Left ventricle myocardium inferior (tissue), 1 donor: ENCODE data around the gene CCDC30. TPM values are rescaled to one million over a fixed set of nuclear protein-coding genes. Genes with fewer than 3 reads are reported as not detected.
"Not testable (repeated sequence)": the region's sequence is repeated elsewhere in the genome, so short reads cannot be mapped to it uniquely, and the experiment has no call there.

Source experiments
- DNase-seq: peaks from one replicate; pipeline ENCODE4 v3.0.0-alpha.2; 2020
- H3K27ac ChIP-seq: fragments of 200-600 bp; replicated peaks from 2 replicates; pipeline ENCODE4 v1.8.0; 2021
- H3K27me3 ChIP-seq: fragments of 200-600 bp; 2 replicates; pipeline ENCODE4 v1.8.0; 2021; ENCODE audit warnings: low read depth
- H3K36me3 ChIP-seq: fragments of 200-600 bp; 2 replicates; pipeline ENCODE4 v1.8.0; 2021
- H3K4me1 ChIP-seq: fragments of 200-600 bp; 2 replicates; pipeline ENCODE4 v1.8.0; 2021
- H3K4me3 ChIP-seq: fragments of 200-600 bp; 2 replicates; pipeline ENCODE4 v1.8.0; 2021; ENCODE audit warnings: mild to moderate bottlenecking, moderate library complexity
- H3K9me3 ChIP-seq: fragments of 200-600 bp; replicated peaks from 2 replicates; pipeline ENCODE4 v1.8.0; 2021
- intact Hi-C: fragments of 100-400 bp; cut with micrococcal nuclease; formaldehyde crosslinking; loops from one replicate; pipeline ENCODE4 v1.11.0; 2022
- total RNA-seq: library from RNA; stranded (reverse); fragmentation: NEBNext Ultra II Directional; extraction: Animal tissue kit (Norgen Biotek cat#: 25700); gene quantifications from one replicate; pipeline ENCODE4 v1.2.1, GENCODE V29; 2021
- TF ChIP-seq, protein P1 (sequence below): fragments of 200-600 bp; IDR thresholded peaks from 2 replicates; pipeline ENCODE4 v1.8.0; 2021; ENCODE audit warnings: antibody characterized with exemption, mild to moderate bottlenecking, borderline replicate concordance
- donor health status: DM: no; HTN: yes; CAD: no; lungs with severe emphysema.

CCDC30 gene
- total RNA-seq, 1 donor from 2014 or later, result 2.2 TPM

DNA sequence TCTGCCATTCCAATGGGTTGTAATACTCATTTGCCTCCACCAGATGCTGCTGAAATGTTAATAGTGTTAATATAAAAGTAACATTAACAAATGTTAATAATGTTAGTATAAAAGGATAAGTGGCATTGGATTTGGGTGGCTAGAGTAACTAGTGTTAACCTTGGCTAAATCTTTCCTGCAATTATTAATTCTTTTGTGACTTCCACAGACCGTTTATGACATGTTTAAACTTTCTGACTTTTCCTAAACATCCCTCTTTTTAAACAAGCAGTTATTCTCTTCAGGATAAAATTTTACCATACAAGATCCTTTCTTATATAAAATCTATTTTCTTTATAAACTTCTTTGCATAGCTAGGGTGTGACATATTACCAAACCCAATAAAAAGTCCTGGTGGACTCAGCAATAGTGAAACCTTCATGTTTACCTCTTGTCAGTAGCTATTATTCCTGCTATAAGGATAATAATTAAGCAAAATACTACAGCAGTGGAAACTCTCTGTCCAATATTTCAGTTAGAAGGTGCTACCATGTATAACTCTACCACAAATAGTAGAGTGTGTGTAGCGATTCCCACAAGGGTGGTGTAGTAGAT is 41.5 kb downstream of the CCDC30 start:
- intact Hi-C loops, result no loop called here
- no peak overlapping the region for H3K27ac ChIP-seq
- no peak overlapping the region for H3K4me3 ChIP-seq
- no peaks in the 10 kb centered on the region for H3K27me3 ChIP-seq
- H3K9me3 ChIP-seq, result peaks cover 73% of the 10 kb centered on the region
- DNase-seq, result no peak
- H3K36me3 ChIP-seq, result peaks cover 69% of the 10 kb centered on the region
- TF ChIP-seq, protein P1, sequence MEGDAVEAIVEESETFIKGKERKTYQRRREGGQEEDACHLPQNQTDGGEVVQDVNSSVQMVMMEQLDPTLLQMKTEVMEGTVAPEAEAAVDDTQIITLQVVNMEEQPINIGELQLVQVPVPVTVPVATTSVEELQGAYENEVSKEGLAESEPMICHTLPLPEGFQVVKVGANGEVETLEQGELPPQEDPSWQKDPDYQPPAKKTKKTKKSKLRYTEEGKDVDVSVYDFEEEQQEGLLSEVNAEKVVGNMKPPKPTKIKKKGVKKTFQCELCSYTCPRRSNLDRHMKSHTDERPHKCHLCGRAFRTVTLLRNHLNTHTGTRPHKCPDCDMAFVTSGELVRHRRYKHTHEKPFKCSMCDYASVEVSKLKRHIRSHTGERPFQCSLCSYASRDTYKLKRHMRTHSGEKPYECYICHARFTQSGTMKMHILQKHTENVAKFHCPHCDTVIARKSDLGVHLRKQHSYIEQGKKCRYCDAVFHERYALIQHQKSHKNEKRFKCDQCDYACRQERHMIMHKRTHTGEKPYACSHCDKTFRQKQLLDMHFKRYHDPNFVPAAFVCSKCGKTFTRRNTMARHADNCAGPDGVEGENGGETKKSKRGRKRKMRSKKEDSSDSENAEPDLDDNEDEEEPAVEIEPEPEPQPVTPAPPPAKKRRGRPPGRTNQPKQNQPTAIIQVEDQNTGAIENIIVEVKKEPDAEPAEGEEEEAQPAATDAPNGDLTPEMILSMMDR, result no peak
- H3K4me1 ChIP-seq, result no peaks in the 10 kb centered on the region

DNA sequence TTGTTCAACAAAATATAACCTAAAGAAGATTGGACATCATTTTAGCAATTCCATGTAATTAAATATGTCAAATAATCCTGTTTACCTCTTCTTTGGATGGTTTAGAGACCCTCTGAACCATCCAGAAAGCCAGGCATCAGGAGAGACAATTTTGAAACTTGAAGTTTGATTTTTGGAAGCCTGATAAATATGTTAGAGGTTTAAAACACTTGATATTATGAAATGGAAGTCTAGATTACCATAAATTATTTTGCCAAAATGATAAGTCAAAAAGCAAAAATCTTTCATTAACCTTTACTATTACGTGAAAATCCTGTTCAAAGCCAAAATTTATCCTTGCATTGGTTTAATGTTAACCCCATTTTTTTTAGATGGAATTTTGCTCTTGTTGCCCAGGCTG is 43.5 kb downstream of the CCDC30 start:
- DNase-seq, result no peak
- Histone ChIP-seq H3K27me3 (no peaks in the 10 kb centered on the region), H3K9me3 (peaks cover 93% of the 10 kb centered on the region), H3K4me1 (no peaks in the 10 kb centered on the region), H3K27ac (no peak overlapping the region), H3K4me3 (no peak overlapping the region), H3K36me3 (peaks cover 74% of the 10 kb centered on the region)
- intact Hi-C loops, result no loop called here
- TF ChIP-seq, protein P1, result no peak

DNA sequence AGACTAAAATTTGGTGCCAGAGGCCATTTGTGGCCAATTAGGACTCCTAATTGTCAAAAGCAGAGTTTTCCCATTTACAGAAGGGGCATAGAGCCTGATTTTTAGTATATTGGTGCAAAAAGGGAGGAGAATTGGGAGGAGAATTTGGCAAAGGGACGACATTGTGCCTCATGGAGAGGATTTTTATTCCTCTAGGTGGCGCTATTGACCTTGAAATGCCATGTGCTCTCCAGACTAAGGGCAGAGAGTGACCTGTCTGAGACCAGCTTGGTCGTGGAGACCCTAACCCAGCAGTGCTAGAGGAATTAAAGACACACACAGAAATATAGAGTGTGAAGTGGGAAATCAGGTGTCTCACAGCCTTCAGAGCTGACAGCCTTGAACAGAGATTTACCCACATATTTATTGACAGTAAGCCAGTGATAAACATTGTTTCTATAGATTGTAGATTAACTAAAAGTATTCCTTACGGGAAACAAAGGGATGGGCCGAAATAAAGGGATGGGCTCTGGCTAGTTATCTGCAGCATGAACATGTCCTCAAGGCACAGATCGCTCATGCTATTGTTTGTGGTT is 48.6 kb downstream of the CCDC30 start:
- DNase-seq, H3K27ac ChIP-seq, intact Hi-C loops, H3K4me3 ChIP-seq, H3K4me1 ChIP-seq, H3K27me3 ChIP-seq: not testable (repeated sequence)
- Histone ChIP-seq H3K36me3 (peaks cover 46% of the 10 kb centered on the region), H3K9me3 (peaks cover 87% of the 10 kb centered on the region)

DNA sequence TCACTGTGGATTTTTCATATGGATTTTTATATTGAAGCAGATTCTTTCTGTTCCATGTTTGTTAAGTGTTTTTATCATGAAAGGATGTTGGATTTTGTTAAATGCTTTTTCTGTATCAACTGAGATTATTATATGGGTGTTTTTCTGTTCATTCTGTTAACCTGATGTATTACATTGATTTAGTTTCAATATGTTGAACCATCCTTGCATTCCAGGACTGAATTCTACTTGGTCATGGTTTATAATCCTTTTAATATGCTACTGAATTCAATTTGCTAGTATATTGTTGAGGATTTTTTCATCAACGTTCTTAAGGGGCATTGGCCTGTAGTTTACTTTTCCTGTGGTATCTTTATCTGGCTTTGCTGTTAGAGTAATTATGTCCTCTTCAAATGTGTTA is 55.8 kb downstream of the CCDC30 start:
- H3K36me3 ChIP-seq, result no peaks in the 10 kb centered on the region
- no peak overlapping the region for H3K27ac ChIP-seq
- H3K4me3 ChIP-seq, result no peak overlapping the region
- TF ChIP-seq, protein P1, result no peak
- peaks cover 73% of the 10 kb centered on the region for H3K9me3 ChIP-seq
- no peaks in the 10 kb centered on the region for H3K4me1 ChIP-seq
- no peaks in the 10 kb centered on the region for H3K27me3 ChIP-seq
- intact Hi-C loops, result no loop called here
- no peak for DNase-seq

DNA sequence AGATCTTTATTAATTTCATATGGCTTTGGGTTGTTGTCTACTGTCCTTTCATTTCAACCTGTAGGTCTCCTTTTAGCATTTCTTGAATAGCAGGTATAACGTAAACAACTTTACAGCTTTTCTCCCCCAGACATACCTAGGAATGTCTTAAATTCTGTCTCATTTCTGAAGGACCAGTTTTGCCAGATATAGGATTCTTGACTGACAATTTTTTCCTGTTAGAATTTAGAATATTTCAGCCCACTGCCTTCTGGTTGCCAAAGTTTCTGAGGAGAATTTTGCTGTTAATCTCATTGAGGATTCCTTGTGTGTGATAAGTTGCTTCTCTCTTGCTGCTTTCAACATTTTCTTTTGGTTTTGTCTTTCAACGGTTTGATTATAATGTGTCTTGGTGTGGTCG is 60.1 kb downstream of the CCDC30 start:
- no peaks in the 10 kb centered on the region for H3K4me1 ChIP-seq
- H3K4me3 ChIP-seq, result no peak overlapping the region
- H3K36me3 ChIP-seq, result no peaks in the 10 kb centered on the region
- TF ChIP-seq, protein P1, result no peak
- intact Hi-C loops, result no loop called here
- H3K27ac ChIP-seq, result no peak overlapping the region
- peaks cover 45% of the 10 kb centered on the region for H3K9me3 ChIP-seq
- DNase-seq, result no peak
- no peaks in the 10 kb centered on the region for H3K27me3 ChIP-seq

DNA sequence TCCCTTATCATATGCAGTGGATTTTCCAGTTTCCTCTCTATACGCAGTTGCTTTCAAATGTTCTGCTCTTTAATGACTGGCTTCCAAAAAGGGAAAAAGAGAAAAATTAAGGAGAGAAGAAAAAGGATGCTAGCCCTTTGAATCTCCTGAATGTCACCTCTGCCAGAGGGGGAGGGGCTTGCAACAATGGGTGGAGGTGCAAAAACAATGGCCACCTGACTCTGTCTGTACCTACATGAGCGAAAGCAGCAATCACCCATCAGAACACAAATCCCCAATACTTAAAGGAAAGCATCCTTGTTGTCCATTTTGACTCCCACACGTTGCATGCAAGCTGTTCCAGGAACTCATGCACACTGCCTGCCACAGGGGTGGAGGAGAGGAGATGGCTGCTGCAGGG is 61.2 kb downstream of the CCDC30 start:
- Histone ChIP-seq H3K27me3 (no peaks in the 10 kb centered on the region), H3K36me3 (no peaks in the 10 kb centered on the region), H3K4me3 (no peak overlapping the region), H3K4me1 (no peaks in the 10 kb centered on the region), H3K9me3 (peaks cover 33% of the 10 kb centered on the region), H3K27ac (no peak overlapping the region)
- no peak for DNase-seq
- intact Hi-C loops, result no loop called here
- TF ChIP-seq, protein P1, result no peak
